ENCODE data around the gene HEG1.

DNA sequence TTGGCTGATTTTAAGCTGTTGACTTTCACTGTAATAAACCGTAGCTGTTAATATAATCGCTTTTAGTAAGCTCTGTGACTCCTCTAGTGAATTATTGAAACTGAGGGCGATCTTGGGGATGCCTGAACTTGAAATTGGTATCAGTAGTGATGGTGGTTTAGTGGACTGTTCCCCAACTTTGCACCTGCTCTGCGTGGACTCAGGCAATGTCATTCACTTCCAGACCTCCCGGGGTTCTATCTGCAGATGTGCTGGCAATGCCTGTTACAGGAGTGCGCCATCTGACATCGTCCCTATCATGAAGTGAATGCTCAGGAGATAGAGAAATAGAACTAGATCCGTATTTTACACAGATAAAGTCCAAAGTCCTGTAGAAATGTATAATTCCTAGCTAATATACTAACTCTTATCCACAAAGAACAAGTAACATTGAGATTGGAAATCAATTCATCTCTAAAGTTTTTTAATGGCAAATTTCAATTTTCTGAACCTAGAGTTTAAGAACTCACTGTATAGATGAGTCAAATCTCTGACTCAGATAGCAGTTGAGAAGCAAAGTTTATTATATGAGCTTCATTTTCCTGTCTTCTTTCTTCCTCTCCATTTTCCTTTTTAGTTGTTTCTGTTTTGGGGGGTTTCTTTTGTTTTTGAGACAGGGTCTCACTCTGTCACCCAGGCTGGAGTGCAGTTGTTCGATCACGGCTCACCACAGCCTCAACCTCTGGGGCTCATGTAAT is 51.8 kb downstream of the HEG1 start:
- TF ChIP-seq, protein P1, sequence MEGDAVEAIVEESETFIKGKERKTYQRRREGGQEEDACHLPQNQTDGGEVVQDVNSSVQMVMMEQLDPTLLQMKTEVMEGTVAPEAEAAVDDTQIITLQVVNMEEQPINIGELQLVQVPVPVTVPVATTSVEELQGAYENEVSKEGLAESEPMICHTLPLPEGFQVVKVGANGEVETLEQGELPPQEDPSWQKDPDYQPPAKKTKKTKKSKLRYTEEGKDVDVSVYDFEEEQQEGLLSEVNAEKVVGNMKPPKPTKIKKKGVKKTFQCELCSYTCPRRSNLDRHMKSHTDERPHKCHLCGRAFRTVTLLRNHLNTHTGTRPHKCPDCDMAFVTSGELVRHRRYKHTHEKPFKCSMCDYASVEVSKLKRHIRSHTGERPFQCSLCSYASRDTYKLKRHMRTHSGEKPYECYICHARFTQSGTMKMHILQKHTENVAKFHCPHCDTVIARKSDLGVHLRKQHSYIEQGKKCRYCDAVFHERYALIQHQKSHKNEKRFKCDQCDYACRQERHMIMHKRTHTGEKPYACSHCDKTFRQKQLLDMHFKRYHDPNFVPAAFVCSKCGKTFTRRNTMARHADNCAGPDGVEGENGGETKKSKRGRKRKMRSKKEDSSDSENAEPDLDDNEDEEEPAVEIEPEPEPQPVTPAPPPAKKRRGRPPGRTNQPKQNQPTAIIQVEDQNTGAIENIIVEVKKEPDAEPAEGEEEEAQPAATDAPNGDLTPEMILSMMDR (IDR thresholded peaks at IDR 0.05): no peak
- TF ChIP-seq POLR2A (IDR thresholded peaks at IDR 0.05): no peak

All from heart left ventricle (tissue), 13 donors.